HepG2 (cell line): ENCODE measurements around the gene FGD6. TPM values are rescaled to one million over a fixed set of nuclear protein-coding genes. Genes with fewer than 3 reads are reported as not detected.
A peak's percentile ranks its signal among the peaks of the same experiment; 100 is the strongest.

Experiments used
- ATF2 ChIP-seq: sonication (generic); formaldehyde crosslinking; IDR thresholded peaks from 2 replicates; pipeline ENCODE4 v1.4.0; 2020; ENCODE audit warnings: missing genetic modification reagents
- CTCF ChIP-seq: sonication (generic); formaldehyde crosslinking; IDR thresholded peaks from 2 replicates; pipeline ENCODE4 v1.5.0; 2020; ENCODE audit warnings: mild to moderate bottlenecking, missing genetic modification reagents, moderate library complexity
- DRAP1 ChIP-seq: IDR thresholded peaks from 2 replicates; pipeline ENCODE4 v1.6.1; 2016; ENCODE audit warnings: missing genetic modification reagents, missing compliant biosample characterization
- FOXA3 ChIP-seq: IDR thresholded peaks from 2 replicates; pipeline ENCODE4 v1.6.1; 2016; ENCODE audit warnings: missing genetic modification reagents, missing compliant biosample characterization
- FOXP1 ChIP-seq, 2 experiments: fragments of 450-650 bp in 1 of 2; IDR thresholded peaks; 2 replicates each; pipeline ENCODE4 v1.6.1; 2017 to 2018; ENCODE audit warnings: antibody characterized with exemption in 1 of 2
- KDM4B ChIP-seq: sonication (generic); formaldehyde crosslinking; IDR thresholded peaks from 2 replicates; pipeline ENCODE4 v1.4.0; 2020; ENCODE audit warnings: missing genetic modification reagents
- RORA ChIP-seq: sonication (generic); formaldehyde crosslinking; IDR thresholded peaks from 2 replicates; pipeline ENCODE4 v1.5.0; 2020; ENCODE audit warnings: mild to moderate bottlenecking, missing genetic modification reagents, moderate library complexity
- TEAD2 ChIP-seq: sonication (generic); formaldehyde crosslinking; IDR thresholded peaks from 2 replicates; pipeline ENCODE4 v1.9.0; 2021; ENCODE audit warnings: missing genetic modification reagents
- U2AF2 ChIP-seq: fragments of 200-400 bp; formaldehyde crosslinking; IDR thresholded peaks from 2 replicates; pipeline ENCODE4 v1.6.1; 2017; ENCODE audit warnings: low read depth, mild to moderate bottlenecking, low read length
- ZBTB49 ChIP-seq: sonication (generic); formaldehyde crosslinking; IDR thresholded peaks from 2 replicates; pipeline ENCODE4 v1.4.0; 2020; ENCODE audit warnings: missing genetic modification reagents, borderline replicate concordance
- ZNF317 ChIP-seq: sonication (generic); formaldehyde crosslinking; IDR thresholded peaks from 2 replicates; pipeline ENCODE4 v1.5.0; 2020; ENCODE audit warnings: mild to moderate bottlenecking, missing genetic modification reagents
- ZNF609 ChIP-seq: sonication (generic); formaldehyde crosslinking; IDR thresholded peaks from 2 replicates; pipeline ENCODE4 v1.4.0; 2020; ENCODE audit warnings: mild to moderate bottlenecking, missing genetic modification reagents, borderline replicate concordance
- ZNF777 ChIP-seq: sonication (generic); formaldehyde crosslinking; IDR thresholded peaks from 2 replicates; pipeline ENCODE4 v1.4.0; 2020; ENCODE audit warnings: missing genetic modification reagents
- polyA plus RNA-seq, 8 experiments: library from polyadenylated mRNA; depleted of rRNA in 3 of 8; stranded (reverse) in 7 of 8; unstranded in 1 of 8; fragments of >200 nt; fragmentation: Illumina TruSeq in 4 of 8; extraction: Trizol in 4 of 8; gene quantifications; 2 replicates each; pipeline versions ENCODE4 v1.2.1 to v1.2.3, GENCODE V29; 2011 to 2016; ENCODE audit warnings: low read depth in 4 of 8, missing spikeins in 1 of 8, mixed read lengths in 1 of 8; ENCODE audit not compliant: insufficient read depth in 1 of 8
- total RNA-seq, 5 experiments: library from RNA; depleted of rRNA; stranded (reverse); fragments of >200 nt; fragmentation: Illumina TruSeq; extraction: Trizol; gene quantifications; 2 replicates each; pipeline ENCODE4 v1.2.3, GENCODE V29; 2016; ENCODE audit warnings: low read depth in 1 of 5

FGD6 gene
- total and polyA plus RNA-seq, 2 of the 13 experiments (the other 11 are each of a cell fraction or from before 2014, with no cell fraction given) = 2.2 to 4.3 TPM

- TF ChIP-seq CTCF (peak; percentile 92), DRAP1 (CRISPR knock-in tag) (peak; percentile 46; the same call in 1 of the 2 replicates), ZBTB49 (CRISPR knock-in tag) (no peak), ZNF317 (peak; percentile 50; the same call in 1 of the 2 replicates), RORA (CRISPR knock-in tag) (no peak; the same call in 1 of the 2 replicates), FOXP1 (IDR thresholded peaks at IDR 0.05) (no peak), FOXP1 (CRISPR knock-in tag; IDR thresholded peaks at IDR 0.05) (no peak), TEAD2 (CRISPR knock-in tag) (no peak), ATF2 (CRISPR knock-in tag) (peak; percentile 19; the same call in 1 of the 2 replicates), ZNF777 (CRISPR knock-in tag) (peak; percentile 58; the same call in 1 of the 2 replicates), U2AF2 (no peak), KDM4B (CRISPR knock-in tag) (peak; percentile 55; the same call in 1 of the 2 replicates), FOXA3 (CRISPR knock-in tag) (peak; percentile 24), ZNF609 (CRISPR knock-in tag) (peak; percentile 58; the same call in 1 of the 2 replicates)
Observed at GRCh38 chr12:95072900-95073697, 144.2 kb downstream of the FGD6 start, which contains the start of gene NR2C1 (continued).
